T-helper 1 cell treated with Interleukin-12 subunit alpha and Interleukin-12 subunit beta and Interleukin-4 antibody, amounts not matched to agents 30 μg/mL and 1 μg/mL, for 36 hours (primary cell): ENCODE results near the gene CIAPIN1.

Experiments
- H3K27ac Mint-ChIP-seq: one replicate; pipeline ENCODE4 v1.8.0; 2021; ENCODE audit warnings: mild to moderate bottlenecking, mixed read lengths
- H3K27me3 Mint-ChIP-seq: one replicate; pipeline ENCODE4 v1.8.0; 2021; ENCODE audit warnings: low read depth, mixed read lengths
- H3K36me3 Mint-ChIP-seq: one replicate; pipeline ENCODE4 v1.8.0; 2021; ENCODE audit warnings: low read depth, mixed read lengths
- H3K4me1 Mint-ChIP-seq: one replicate; pipeline ENCODE4 v1.8.0; 2021; ENCODE audit warnings: low read depth, mixed read lengths
- H3K4me3 Mint-ChIP-seq: one replicate; pipeline ENCODE4 v1.8.0; 2021; ENCODE audit warnings: mild to moderate bottlenecking, moderate library complexity, mixed read lengths
- H3K9me3 Mint-ChIP-seq: one replicate; pipeline ENCODE4 v1.8.0; 2021; ENCODE audit warnings: mixed read lengths

Gene CIAPIN1

DNA sequence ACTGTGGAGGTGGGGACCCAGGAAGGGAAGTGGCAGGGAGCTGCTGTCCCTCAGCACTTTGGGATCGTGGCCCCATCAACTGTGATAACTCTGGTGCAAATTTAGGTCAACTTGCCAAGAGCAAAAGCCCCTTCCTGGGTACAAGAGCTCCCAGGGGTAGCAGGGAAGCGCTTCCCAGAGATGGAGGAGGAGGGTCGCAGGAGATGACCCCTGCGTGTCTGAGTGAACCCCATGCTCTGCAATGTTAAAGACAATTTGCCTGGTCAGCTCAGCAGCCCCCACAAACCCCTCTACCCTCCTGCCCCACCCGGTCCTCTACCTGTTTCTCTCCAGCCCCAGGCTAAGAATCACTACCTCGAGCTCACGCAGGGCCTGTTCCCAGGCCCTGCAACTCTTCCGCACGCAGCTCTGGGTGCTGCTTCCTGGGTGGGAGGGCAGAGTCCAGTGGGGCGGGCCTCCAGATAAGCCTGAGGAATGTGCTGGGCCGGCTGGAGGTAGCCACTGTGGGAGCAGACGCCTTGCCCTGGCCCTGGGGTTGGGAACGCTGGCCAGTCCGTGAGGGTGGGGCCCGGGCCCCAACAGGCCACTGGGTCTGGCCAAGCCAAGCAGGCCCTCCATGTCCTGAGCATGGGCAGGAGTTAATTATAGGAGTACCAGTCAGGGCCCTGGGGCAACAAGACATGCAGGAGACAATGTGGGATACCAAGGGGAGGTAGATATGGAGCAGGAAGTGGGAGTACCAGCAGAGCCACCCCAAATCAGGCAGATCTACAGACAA is 33.0 kb upstream of the CIAPIN1 start:
- Mint-ChIP-seq H3K36me3 (no peaks in the 10 kb centered on the region), H3K4me3 (no peak overlapping the region), H3K27ac (no peak overlapping the region), H3K4me1 (peaks cover 11% of the 10 kb centered on the region), H3K9me3 (no peaks in the 10 kb centered on the region), H3K27me3 (peaks cover 7% of the 10 kb centered on the region)

DNA sequence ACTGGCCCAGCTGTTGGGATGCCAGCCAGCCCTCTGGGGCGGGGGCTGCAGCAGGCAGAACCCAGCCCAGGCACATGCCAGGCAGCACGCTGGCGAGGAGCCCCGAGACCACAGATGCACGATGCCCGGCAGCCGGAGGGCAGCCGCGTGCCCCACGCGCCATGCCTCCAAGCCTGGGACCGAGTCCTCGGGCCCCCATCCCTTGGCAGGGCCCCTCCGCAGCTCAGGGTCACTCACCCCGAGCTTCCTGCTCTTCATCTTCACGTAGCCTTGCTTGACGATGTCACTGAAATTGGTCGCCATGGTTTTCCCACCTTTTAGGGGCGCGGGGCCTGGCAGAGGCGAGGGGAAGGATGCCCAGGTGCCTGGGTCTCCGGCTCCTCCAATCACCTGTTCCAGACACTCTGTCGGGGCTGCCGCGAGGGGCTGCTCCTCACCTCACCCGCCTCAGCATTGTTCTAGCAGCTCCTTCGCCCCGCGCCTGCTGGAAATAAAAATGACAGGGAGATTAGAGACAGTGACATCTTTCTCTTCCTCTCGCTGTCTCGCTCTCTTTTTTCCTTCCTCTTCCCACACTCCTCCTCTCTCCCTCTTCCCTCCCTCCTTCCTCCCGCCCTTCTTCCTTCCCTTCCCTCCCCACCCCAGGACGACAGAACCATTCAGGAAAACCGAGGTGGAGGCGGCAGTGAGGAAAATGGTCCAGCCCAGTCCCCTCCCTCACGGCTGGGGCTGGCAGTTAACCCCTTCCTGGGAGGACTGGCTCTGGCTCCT is 32.2 kb upstream of the CIAPIN1 start:
- H3K9me3 Mint-ChIP-seq, result no peaks in the 10 kb centered on the region
- H3K4me1 Mint-ChIP-seq, result peaks cover 11% of the 10 kb centered on the region
- H3K27ac Mint-ChIP-seq, result no peak overlapping the region
- peaks cover 3% of the 10 kb centered on the region for H3K27me3 Mint-ChIP-seq
- no peaks in the 10 kb centered on the region for H3K36me3 Mint-ChIP-seq
- no peak overlapping the region for H3K4me3 Mint-ChIP-seq

DNA sequence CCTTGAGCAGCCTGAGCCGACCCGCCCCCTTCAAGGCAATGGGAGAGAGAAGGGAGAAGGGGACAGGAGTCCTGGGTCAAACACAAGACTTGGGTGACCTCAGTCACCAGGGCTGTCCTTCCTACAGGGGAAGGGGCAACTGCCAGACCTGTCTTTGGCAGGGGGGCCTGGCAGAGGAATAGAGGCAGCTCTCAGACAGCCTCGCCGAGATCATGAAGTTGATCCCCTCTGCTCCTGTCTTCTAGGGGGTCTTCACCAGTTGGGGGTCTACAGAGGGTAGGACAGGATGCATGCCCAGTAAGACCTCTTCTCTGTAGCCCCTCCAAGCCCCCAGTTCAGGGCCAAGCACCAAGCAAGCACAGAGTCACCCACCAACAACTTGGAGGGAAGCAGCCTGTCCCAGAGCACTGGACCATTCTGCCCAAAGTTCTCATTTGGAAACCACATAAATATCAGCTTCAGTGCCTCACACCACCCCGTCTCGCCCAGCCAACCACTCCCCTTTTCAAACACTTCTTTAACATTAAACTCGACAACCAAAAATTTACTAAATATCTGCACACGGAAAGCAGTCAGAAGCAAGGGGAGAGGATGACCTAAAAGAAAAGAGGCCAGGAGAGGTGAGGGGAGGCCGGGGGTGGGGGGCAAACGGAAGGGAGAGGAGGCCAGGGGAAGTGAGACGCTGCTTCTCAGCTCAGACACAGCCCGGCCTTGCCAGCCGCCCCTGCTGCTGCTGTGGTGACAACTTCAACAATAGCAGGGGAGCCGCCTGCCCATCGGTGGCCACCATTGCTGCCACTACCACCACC is 31.4 kb upstream of the CIAPIN1 start:
- Mint-ChIP-seq H3K4me3 (no peak overlapping the region), H3K4me1 (peaks cover 11% of the 10 kb centered on the region), H3K27me3 (peaks cover 3% of the 10 kb centered on the region), H3K27ac (no peak overlapping the region), H3K9me3 (no peaks in the 10 kb centered on the region), H3K36me3 (no peaks in the 10 kb centered on the region)

DNA sequence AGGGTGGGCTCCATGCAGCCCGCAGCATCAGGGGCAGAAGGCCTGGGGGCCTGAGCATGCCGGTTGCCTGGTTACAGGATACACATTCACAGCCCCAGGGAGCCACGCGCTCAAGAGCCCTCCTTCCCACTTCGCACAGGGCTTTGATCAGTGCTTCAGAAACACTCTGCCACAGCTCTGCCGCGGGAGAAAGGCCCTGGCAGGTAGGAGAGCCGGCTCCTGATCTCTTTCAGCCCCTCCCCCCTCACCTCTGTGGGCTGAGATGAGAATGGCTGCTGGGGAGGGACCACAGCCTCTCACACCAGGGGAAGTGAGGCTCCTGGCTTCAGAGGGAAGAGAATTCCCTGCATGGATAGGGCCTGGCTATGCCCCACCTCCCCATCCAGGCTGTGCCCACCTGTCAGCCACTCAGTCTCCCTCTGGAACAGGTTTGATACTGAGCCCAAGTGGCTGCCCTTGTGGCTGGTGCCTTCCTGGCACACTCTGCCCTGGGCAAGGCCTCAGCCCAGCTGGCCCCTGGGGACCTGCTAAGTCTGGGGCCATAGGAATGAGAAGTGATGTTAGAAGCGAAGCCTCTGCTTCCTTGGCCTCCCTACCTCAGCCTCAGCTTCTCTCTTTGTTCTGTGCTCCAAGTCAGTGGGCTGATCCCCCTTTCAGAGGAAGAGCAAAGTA is 30.5 kb upstream of the CIAPIN1 start:
- Mint-ChIP-seq H3K4me3 (no peak overlapping the region), H3K4me1 (peaks cover 11% of the 10 kb centered on the region), H3K27me3 (peaks cover 3% of the 10 kb centered on the region)

DNA sequence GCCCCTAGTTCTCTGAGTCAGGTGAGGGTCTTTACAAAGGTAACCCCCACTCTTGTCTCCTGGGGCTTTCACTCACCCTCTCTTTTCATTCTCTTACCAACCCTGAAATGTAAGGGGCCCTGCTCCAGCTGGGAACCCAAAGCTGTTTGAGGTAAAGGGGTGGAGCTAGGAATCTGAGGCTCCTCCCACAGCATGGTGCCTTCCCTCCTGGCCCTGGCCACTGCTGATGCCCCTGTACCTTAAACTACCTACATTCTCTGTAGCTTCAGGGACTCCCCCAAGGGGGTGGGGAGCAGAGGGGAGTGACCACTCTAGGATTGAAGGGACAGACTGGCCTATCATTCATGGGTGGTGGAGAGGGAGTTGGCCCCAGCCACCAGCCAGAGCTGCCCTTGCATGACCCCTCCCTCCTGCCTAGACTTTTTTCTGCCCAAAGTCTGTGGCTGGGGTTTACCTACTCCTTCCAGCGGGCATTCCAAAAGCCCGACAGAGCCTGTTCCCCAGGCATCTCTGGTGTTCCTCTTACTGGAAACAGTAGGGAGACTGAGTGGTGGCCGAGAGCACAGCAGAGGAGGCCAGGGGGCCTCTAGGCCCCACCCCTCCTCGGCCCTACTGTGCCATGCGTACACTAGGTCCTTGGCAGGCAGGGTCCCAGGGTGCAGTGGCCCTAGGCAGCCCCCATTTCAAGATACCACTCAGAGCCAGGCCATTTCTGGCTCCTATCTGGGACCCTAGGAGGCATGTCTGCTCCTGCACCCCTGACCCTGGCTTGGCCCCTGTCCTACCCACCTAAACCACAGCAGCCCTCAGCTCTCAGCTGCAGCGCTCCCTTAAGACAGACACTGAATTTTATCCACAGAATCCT is 29.6 kb upstream of the CIAPIN1 start:
- Mint-ChIP-seq H3K27ac (peak overlapping the region; percentile 62), H3K4me3 (no peak overlapping the region)

More for the DNA sequence above, 30.5 kb upstream of the CIAPIN1 start:
- Mint-ChIP-seq H3K9me3 (no peaks in the 10 kb centered on the region), H3K36me3 (no peaks in the 10 kb centered on the region), H3K27ac (no peak overlapping the region)

DNA sequence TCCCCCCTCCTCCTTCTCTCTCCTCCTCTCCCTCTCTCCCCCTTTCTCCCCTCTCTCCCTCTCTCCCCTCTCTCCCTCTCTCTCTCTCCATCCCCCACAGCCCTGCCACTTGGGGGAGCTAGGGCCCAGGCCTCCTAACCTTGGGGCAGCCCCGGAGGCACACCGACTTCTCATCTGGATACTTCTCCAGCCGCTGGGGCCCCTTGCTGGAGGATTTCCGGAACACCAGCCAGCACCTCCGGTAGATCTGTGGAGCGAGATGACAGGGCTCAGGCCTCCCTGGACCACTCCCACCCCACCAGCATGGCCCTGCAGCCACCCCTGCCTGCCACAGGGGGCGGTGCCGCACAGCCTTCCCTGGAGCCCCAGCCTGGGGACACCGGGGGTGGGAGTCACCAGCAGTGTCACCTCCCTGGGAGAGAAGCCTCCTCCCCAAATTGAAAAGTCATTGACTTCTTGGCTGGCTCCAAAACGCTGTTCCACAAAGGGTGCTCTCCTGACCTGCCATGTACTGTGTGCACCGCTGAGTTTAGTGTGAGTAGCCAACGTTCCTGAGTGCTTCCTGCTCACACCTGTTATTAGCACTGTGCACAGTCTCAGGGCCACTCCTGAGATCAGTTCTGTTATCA is 28.6 kb upstream of the CIAPIN1 start:
- Mint-ChIP-seq H3K27ac (peak overlapping the region; percentile 63), H3K9me3 (no peaks in the 10 kb centered on the region), H3K27me3 (peaks cover 3% of the 10 kb centered on the region), H3K4me3 (no peak overlapping the region), H3K4me1 (peaks cover 15% of the 10 kb centered on the region), H3K36me3 (peaks cover 4% of the 10 kb centered on the region)

More for the DNA sequence above, 29.6 kb upstream of the CIAPIN1 start:
- Mint-ChIP-seq H3K9me3 (no peaks in the 10 kb centered on the region), H3K36me3 (peaks cover 4% of the 10 kb centered on the region), H3K4me1 (peaks cover 15% of the 10 kb centered on the region), H3K27me3 (peaks cover 3% of the 10 kb centered on the region)

DNA sequence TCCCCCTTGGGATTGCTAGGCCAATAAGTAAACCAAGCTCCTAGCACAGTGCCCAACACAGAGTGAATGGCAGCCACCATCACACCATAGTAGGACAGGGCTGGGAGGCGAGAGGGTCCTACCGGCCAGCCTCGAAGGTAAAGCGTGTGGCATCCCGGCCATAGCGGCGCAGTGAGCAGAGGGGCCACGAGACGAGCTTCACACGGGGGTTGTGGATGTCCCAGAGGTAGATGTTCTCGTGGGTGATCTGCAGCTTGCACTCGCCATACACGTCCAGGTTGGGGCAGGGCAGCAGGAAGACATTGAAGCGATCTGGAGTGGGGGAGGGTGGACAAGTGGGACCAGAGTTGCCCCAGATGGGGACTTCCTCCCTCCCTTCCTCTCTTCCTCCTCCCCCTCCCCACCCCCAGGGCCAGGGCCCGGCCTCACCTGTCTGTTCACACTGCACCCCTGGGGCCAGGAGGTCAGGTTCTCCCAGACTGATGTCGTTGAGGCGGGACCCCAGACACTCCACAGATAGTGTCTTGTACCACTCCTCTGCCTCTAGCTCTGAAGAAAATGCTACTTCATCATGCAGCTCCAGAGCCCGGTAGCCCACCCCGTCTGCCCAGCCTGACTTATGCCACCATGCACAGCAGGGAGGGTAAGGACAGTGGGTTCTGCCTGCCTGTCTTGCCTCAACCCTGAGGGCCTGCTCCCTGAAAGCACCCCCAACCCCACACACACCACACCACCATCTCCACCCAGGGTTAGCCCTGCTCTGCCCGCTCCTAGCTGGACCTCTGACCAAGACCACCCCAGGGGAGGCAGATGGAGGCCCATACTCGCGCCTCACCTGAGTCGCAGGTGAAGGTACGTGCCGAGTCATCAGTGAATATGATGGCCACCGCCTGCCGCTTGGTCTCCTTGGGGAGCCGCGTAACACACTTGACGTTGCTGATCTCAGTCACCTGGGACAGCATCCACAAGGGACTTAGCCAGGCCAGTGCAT is 27.8 kb upstream of the CIAPIN1 start:
- Mint-ChIP-seq H3K4me1 (peaks cover 15% of the 10 kb centered on the region), H3K9me3 (no peaks in the 10 kb centered on the region), H3K36me3 (peaks cover 7% of the 10 kb centered on the region), H3K27ac (peak overlapping the region; percentile 46), H3K27me3 (peaks cover 3% of the 10 kb centered on the region), H3K4me3 (no peak overlapping the region)

DNA sequence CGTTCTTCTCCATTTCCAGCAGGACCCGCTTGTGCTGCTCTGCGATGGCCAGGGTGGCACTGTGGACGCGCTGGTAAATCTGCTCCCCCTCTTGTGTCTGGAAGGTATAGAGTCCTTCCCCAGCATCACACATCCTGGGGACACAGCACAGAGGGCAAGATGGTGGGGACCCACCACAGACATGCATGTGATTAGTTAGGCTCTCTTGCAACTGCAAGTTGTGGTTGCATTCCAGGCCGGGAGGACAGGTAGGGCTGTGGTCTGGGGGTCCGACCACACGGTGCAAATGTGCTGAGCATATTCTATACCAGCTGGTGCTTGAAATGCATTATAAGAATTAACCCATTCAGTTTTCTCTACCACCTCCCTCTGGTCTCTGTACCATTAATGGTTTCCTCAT is 26.7 kb upstream of the CIAPIN1 start:
- Mint-ChIP-seq H3K9me3 (no peaks in the 10 kb centered on the region), H3K27ac (no peak overlapping the region), H3K36me3 (peaks cover 12% of the 10 kb centered on the region)

DNA sequence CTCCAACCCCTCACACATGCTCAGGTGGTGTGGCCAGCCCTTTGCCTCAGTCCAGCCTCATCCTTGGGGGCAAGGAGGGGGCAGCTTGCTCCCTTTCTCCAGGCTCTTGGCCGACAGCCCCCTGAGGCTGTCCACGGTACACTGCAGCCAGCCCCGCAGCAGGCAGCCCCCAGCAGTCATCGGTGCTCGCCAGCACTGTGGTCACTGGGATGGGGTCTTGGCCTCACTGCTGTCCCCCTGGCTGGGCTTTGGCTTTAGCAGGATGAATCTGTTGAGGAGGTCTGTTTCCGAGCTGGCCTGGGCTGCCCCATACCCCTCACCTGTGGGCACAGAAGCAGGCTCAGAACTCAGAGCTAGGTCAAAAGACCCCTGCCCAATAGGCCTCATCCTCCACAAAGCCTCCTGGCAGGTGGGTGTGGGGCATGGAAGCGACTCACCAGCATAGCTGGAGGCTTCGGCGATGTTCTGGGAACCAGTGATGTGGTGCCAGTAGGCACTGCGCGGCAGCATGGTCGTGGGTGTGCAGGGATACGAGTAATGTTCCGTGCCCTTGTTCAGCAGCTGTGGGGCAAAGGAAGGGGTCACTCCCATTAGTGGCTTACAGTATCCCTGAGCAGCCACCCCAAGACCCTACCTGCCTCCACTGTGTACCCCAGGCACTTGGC is 26.1 kb upstream of the CIAPIN1 start:
- peaks cover 18% of the 10 kb centered on the region for H3K36me3 Mint-ChIP-seq
- no peaks in the 10 kb centered on the region for H3K9me3 Mint-ChIP-seq
- peaks cover 12% of the 10 kb centered on the region for H3K4me1 Mint-ChIP-seq
- H3K27ac Mint-ChIP-seq, result no peak overlapping the region
- H3K4me3 Mint-ChIP-seq, result no peak overlapping the region
- H3K27me3 Mint-ChIP-seq, result no peaks in the 10 kb centered on the region

More for the DNA sequence above, 26.7 kb upstream of the CIAPIN1 start:
- no peak overlapping the region for H3K4me3 Mint-ChIP-seq
- H3K4me1 Mint-ChIP-seq, result peaks cover 12% of the 10 kb centered on the region
- H3K27me3 Mint-ChIP-seq, result peaks cover 3% of the 10 kb centered on the region

DNA sequence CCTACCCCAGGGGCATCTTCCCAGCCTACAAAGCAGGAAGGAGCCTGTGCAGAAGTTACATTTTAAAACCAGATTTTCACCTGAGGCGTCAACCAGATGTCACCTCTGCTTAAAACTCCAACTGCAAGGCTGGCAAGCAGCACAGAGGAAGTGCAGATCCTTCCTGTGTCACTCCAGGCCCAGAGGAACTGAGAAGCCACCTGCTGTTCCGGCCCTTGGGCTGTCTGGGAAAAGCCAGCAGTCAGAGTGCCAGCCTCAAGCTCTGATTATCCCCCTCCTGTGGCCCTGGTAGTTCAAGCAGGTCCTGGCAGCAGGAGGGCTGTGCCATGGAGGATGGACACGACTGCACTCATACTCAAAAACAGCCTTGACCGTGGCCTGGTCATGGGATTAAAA is 25.5 kb upstream of the CIAPIN1 start:
- H3K27ac Mint-ChIP-seq, result no peak overlapping the region
- no peaks in the 10 kb centered on the region for H3K9me3 Mint-ChIP-seq
- H3K36me3 Mint-ChIP-seq, result peaks cover 21% of the 10 kb centered on the region
- H3K4me3 Mint-ChIP-seq, result no peak overlapping the region
- H3K27me3 Mint-ChIP-seq, result no peaks in the 10 kb centered on the region
- peaks cover 12% of the 10 kb centered on the region for H3K4me1 Mint-ChIP-seq

DNA sequence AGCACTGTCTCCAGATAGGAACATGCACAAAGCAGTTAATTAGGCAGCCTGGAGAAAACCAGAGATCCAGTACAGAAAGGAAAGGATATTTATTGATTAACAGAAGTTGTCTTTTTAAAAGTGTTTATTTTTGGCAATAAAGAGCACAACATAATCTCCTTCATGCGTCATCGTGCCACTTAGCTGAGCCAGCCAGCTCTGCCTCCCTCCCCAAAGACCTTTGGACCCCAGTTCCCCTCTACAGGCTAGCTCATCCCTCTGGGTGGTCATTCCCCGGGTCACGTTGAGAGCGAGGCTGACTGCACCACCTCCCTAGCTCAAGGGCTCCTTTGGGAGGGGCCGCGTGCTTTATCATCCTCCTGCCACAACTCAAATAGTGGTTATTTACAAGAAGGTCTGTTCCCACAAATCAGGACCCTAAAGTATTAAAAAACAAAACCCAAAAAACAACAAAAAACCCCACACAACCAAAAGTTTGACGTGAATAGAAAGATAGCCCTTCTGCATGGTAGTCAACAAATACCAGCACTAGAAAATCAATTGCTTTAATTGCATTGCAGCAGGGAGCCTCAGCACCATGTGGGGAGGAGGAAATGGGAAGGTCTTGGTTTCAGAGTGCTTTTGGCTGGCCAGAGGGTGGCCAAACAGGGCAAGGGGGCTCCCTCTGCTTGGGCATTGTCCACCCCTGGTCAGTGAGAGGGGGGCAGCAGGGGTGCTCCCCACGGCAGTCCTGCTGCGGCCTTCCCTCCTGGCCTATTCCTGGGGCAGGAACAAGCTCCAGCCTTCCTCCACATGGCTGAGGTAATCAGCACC is 24.9 kb upstream of the CIAPIN1 start:
- peaks cover 25% of the 10 kb centered on the region for H3K36me3 Mint-ChIP-seq
- H3K4me1 Mint-ChIP-seq, result peaks cover 12% of the 10 kb centered on the region
- H3K27me3 Mint-ChIP-seq, result no peaks in the 10 kb centered on the region
- no peaks in the 10 kb centered on the region for H3K9me3 Mint-ChIP-seq
- no peak overlapping the region for H3K4me3 Mint-ChIP-seq
- H3K27ac Mint-ChIP-seq, result no peak overlapping the region
